ENCODE measurements around the gene TMUB1.

TMUB1 gene

DNA sequence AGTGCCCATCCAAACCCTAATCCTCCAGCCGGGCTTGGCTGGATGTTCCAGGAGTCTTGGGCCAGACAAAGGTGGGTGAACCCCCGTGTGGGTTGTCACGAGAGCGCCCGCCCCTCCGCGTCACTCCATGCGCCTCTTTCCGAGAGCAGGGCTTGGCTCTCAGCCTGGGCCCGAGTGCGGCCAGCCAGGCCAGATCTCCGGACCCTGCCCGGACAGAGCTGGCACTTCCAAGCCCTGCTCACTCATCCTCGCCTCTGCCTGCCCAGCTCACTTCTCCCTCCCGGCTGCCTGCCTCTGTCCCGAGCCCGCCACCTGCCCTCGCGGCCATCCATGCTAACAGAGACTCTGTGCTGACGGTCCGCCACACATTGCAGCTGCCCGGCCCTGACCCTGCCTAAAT, 37.6 kb upstream of the TMUB1 start:
- no peak for DNase-seq

DNA sequence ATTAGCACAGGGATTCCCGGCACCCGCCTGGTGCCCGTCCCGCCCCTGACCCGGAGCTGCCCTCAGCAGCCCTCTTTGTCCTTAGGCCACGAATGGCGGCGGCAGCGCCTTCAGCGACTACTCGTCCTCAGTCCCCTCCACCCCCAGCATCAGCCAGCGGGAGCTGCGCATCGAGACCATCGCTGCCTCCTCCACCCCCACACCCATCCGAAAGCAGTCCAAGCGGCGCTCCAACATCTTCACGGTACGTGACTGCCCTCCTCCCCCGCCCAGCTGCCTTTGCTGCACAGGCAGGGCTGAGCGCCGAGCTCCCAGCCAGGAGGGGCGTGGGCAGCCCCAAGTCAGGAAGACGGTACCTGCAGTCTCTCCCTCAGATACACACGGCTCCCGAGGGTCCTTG, 36.6 kb upstream of the TMUB1 start:
- DNase-seq = no peak

DNA sequence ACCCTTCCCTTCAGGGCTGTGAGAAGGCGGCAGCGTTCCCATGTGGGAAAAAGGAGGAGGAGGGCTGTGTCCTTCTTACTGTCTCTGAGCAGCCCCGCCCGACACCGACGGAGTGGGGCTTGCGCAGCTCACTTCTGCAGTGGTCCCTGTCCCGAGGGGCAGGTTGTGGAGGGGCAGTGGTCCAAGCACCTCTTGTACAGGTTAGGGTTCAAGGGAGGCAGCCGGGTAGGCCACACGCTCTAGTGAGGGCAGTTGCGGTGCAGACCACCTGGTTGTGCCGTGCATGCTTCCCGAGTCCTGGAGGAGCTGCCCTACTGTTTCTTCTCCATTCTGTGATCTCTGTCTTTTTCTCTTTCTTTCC, 35.7 kb upstream of the TMUB1 start:
- DNase-seq = no peak

DNA sequence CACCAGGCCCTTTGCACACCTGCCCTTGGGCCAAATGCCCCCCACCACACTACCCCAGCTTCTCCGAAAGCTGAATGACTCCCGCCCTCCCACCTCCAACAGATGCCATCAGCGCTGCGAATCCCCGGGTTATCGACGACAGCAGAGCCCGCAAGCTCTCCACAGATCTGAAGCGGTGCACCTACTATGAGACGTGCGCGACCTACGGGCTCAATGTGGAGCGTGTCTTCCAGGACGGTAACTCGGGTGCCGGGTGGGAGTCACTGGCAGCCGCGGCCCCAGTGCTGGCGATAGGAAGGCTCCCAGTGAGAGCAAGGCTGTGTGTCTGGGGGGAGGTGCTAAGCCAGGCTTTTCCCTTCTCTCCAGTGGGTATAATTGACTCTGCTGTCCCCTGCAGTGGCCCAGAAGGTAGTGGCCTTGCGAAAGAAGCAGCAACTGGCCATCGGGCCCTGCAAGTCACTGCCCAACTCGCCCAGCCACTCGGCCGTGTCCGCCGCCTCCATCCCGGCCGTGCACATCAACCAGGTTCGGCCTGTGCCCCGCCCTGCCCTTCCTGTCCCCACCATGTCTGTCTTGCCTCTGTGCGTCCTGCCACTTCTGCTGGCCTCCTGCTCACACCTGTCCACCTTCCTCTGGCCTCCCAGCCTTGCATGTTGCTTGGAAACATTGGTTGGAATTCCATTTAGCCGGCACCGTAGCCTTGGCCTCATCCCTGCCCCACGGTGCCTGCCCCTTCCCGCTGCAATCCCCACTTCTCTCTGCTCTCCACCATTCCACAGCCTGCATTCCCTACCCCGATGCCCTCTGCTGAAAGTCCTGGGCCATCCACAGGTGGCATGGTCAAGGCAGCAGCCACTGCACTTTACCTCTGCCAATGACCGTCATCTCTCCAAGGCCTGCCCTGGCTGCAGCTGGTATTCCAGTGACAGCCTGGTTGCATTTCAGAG, 35.1 kb upstream of the TMUB1 start:
- DNase-seq = no peak

DNA sequence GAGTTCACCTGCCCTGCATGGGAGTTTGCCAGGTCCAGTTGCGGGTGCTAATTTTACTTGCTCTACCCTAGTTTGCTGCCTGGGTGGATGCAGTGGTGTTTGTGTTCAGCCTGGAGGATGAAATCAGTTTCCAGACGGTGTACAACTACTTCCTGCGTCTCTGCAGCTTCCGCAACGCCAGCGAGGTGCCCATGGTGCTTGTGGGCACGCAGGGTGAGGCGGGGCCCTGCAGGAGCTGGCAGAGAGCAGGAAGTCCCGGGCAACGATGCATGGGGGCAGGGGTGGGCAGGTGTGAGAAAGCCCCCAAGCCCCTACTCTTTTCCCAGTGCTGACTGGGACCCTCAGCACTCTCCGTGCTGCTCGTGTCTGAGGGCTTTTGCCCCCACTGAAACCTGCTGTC, 34.3 kb upstream of the TMUB1 start:
- no peak for DNase-seq

DNA sequence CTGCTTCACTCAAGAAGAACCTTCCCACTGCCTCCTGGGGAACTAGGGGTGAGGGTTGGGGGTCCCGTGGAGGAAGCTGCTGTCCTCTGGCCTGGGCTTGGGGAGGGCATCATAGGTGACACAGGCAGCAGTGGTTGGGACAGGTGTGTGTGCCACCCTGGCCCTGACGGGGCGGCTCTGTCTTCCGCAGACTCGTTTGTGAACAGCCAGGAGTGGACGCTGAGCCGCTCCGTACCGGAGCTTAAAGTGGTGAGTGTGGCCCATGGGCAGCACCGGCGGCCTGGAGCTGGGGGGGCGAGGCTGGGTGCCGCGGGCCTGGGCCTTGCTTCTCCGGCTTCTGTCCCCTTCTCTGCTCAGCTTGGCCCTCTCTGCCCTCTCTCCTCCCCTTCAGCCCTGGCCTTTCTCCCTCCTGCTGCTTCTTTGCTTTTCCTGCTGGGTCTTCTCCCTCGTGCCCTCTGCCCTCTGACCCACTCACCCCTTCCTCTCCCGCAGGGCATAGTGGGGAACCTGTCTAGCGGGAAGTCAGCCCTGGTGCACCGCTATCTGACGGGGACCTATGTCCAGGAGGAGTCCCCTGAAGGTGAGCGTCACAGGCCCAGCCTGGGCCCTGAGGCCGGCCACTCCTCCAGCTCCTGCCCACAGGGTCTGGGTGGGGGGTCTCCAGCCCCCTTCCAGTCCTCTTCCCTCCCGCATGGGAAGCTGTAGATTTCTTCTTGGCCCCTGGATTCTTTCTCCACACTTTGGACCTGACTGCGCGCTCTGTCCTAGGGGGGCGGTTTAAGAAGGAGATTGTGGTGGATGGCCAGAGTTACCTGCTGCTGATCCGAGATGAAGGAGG, 33.5 kb upstream of the TMUB1 start:
- DNase-seq = no peak

DNA sequence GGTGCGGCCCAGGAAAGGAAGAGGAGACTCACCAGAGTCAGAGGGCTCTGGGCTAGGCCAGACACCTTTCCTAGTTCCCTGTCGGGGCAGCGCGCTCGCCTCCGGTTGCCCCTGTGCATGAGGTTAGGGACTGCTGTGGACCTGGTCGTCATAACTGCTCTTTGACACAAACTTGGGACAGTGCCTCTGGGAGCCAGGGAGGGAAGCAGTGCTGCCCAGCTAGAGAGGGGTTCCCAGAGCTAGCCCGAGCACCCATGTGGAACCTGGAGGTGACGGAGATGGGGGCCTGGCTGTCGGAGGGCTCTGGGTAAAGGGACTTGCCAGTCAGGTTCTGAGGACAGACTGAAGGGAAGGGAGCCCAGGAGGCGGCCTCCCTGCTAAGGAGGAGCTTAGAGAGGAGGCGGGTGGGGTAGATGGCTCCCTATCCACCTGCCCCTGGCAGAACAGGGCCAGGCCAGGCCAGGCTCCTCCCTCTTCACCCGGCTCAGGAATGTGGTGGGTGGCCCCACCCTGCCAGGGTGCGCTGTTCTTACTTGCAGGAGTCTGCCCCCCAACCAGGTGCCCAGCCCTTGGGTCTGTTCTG, 32.6 kb upstream of the TMUB1 start:
- DNase-seq = no peak

DNA sequence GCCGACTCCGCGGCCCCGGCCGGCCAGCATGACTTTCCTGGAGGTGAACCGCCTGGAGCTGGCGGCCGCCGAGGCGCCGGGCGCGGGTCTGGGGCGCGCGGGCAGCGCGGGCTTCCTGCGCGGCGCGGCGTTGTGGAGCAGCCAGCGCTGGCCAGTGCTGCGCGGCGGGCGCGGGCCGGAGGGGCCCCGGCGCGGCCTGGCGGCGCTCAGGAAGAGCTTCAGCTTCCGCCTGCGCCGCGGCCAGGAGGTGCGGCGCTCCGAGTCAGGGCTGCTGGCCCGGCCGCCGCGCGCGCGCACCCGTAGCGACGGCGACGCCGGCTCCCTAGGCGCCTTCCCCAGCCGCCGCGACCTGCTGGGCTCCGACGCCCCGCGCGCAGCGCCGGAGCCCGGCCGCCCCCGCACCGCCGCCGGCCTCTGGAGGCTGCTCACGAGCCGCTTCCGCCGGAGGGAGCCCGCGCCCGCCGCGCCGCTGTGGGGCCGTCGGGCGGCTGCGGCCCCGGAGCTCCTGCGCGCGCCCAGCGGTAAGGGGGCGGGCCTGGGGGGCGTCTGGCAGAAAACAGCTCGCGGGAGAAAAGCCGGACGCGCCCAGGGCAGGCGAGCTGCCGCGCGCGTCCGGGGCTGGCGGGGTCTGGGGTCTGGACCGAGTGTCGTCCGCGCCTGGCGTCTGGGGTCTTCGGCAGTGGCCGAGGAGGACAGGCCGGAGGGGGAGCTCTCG, 32.0 kb upstream of the TMUB1 start:
- no peak for DNase-seq

DNA sequence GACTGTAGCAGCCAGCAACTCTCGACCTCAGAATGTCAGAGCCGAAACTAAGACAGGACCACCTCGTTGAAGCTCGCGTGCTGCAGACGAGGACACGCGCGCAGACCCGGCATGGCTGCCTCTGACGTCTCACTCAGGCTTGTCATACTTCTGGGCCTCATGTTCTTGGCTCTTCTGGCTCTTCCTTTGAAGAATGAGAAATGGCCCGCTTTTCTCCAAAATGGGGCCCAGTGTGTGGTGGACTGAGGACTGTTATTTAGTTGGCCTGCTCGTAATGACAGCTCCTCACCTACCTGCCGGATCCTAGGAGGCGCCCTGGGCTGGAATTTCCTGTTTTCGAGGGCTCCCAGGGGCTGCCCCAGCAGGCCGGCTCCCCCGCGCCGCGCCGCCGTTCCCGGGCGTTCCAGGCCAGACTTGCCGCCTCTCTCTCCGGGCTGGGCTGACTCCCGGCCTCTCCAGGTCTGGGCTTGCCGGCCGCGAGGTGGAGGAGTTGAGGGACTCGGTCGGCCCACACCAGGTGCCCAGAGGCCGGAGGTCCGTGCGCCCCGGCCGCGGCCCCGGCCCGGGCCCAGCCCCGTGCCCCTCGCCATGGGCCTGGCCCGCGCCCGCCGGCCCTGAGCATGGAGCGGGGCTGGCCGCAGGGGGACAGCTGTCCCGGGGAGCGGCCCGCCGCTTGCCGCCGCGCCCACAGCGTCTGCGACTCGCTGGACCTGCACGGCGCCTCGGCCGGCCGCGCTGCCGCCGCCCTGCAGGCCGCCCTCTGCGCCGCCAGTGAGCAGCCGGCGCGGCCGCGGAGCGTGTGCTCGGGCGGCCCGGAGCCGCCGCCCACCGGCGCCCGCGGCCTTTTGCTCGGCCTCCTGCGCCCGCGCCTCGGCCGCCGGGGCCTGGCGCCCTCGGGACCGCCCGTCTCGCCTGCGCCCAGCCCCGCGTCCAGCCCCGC, 31.1 kb upstream of the TMUB1 start:
- no peak for DNase-seq

DNA sequence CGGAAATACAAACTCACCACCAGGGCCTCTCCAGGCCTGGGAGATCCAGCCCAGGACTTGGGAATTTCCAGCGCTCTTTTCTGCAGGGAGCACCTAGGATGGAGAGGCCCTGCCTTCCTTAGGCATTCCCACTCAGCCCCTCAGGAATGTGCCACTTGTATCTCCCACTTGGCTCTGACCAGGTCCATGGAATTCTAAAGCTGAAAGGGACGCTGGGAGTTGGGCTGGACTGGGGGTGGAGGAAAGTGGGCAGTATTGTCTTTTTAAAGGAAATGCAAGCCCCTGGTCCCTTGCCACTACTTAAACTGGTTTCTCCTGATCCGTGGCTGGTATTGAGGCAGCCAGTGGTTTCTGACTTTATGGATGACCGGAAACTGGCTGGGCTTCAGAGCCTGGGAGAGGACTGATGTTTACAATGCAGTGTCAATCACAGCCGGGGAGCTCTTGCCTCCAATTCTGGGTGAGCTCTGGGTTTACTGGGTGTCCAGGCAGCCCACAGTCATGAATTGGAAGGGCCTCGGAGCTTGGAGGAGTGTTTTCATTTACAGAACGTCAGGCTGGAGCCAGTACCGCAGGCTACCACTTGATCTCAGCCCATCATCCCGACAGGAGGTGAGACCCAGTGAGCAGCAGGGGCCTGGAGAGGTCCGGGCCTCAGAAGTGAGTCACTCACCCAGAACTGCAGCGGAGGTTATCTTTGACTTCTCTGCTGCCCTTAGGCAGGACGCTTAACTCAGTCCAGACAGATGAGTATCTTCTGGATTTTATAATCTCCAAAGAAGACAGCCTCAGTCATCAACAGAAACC, 30.3 kb upstream of the TMUB1 start:
- no peak for DNase-seq

DNA sequence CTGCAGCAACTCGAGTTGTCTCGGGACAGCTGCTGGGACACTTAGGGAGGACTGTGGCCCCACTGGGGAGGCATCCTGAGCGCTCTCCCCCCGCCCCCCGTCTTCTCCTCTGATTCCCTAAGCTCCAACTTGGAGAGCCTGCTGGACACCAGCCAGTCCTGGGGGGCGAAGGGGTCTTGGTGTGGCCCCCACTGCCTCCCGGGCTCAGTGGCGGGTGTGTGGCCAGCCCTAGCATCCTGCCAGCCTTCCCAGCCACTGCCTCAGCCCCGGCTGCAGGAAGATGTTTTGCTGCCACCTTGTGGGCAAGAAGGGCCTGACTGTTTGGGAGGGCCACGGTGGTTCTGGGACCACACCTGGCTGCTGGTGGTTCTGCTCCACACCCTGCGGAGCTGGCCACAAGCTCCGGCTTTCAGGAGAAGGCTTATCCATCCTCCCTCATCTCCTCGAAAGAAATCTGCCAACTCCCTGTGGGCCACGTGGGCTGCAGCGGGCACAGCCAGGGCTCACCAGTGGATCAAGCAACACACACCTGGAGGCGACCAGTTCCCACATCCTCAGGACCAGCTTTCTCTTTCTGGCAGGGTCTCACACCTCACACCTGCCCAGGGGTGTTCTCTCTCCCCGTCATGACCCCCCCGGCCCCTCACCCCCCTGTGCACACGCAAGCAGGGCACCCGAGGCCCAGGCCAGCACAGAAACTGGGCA, 27.8 kb upstream of the TMUB1 start:
- DNase-seq = no peak

DNA sequence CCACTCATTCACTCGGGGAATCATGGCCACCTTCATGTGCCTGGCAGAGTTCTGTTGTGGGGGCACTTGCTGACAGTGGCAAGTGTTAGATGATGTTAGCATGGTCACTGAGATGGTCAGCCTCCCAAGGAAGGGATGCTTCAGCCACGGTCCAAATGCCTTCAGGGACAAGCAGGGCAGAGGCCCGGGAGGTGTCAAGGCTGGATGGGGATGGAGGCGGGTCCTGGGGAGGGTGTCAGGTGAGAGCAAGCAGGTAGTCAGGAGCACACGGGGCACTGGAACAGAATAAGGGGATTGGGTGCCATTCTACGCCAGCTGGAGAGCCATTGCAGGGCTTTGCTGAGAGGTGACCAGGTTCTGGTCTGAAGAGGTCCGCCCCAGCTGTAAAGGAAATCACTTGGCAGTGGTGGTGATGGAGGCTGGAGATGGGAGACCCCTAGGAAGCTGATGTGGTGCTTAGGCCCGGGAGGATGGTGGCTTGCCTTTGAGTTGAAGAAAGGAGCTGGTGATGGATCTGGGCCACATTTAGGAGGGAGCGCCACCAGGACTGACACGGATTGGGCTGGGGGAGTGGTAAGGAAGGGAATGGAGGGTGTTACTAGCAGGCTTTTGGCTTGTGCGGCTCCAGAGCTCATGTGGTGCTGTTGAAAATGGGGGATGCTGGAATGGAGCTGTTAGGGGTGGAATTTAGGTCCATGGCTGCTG, 27.1 kb upstream of the TMUB1 start:
- no peak for DNase-seq

DNA sequence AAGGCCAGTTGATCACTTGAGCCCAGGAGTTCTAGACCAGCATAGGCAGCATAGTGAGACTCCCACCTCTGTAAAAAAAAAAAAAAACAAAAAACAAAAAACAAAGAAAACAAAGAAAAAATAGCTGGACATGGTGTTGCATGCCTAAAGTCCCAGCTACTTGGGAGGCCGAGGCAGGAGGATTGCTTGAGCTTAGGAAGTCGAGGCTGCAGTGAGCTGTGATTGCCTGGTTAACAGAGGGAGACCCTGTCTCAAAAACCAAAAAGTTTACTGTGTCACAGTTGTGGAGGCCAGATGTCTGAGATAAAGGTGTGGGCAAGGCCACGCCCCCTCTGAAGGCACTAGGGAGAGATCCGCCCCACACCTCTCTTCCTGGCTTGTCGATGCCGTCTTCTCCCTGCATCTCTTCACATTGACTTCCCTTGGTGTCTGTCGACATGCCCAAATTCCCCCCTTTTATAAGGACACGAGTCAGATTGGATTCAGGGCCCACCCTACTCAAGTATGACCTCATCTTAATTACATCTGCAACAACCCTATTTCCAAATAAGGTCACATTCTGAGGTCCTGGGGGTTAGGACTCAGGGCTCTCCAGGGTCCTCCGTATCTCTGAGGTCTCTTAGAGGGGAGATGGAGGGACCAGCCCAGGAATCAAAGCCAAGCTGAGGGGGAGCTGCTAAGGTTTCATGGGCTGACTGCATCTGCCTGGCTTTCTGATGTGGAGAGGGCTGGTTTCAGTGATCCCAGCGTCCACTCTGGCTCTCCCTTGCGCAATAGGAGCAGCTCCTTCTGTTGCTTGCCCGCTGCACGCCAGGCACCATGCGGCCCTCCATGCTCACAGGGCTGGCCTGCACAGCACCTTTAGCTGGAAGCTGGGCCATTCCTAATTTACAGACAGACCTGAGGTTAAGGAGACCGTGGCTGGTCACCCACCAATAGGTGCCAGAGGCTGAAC, 26.1 kb upstream of the TMUB1 start:
- no peak for DNase-seq

DNA sequence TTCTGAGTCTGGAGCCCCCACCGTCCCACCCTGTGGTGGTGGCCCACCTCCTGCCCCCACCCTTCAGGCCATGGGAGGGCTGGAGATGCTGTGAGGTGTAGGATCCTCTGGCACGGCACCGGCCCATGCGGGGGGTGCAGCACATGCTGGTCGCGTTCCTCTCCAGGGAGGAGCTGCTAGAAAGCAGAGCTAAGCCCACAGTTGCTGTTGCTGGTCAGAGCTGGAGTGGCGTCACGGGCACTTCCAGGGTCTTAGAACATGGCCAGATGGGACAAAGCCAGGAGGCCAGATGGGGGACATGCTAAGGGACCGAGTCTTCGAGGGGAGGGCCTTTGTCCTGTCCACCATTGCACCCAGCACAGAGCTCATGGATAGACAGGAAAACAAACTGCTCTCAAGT, 24.6 kb upstream of the TMUB1 start:
- DNase-seq = no peak

DNA sequence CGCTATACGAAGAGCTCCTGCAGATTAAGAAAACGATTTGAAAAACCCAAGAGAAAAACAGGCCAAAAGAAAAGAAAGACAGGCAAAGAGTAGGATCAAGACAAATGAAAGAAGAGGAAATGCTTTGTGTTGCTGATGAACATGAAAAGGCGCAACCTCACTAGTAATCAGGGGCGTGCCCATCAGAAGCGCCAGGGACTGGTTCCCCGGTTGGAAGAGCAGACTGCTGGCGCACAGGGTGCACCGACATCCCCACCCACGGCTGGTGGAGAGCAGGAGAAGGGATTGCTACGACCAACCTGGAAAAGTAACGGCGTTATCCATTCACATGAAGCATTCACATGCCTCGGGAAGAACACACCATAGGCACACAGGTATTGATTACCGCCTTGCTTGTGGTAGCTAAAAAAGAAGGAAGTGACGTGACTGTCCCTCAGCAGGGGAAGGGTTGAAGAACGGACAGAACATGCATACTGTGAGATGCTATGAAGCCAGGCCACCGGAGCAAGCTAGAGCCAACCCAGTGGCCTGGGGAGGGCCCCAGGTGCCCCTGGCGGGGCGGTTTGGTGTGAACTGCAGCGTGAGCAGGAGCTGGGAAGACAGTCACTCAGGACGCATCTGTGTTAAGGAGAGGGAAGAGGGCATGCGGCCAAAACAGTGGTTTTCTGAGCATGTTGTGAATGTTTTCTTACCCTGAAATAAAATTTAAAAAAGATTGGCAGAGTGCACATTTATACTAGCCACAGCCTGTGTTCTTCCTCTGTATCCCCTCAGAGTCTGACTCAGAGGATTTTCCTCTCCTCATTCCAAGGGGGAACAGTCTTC, 21.3 kb upstream of the TMUB1 start:
- no peak for DNase-seq

DNA sequence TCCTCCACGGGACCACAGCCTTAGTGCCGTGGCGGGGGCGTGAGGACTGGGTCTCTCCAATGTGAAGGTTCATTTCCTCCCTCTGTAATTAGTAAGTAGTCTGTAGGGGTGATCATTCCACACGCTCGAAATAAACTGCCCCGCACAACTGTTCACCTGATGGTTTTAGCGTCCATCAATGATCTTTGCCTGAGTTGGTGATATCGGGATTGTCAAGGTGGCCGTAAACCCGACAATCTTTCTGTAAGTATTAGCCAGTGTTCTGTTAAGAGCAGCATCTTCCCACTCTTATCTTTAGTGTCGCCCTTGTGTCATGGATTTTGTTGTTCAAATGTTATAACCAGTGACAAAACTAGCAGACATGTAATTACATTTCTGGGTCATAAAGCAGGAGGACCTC, 20.7 kb upstream of the TMUB1 start:
- DNase-seq = no peak

DNA sequence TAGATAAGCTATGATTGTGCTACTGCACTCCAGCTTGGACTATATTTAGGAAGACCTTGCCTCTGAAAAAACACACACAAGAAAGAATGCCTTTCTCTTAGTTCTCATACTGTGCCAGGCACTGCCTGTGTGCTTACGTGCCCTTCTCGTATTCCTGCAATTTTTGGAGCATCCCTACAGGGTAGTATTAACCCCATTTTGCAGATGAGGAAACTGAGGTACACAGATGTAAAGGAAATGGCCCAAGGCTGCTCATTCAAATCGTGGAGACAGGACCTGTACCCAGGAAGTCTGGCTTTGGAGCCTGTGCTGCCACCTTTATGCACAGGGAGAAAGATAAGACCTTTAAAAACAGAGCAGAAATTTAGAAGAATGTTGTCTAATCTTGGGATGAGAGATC, 19.7 kb upstream of the TMUB1 start:
- no peak for DNase-seq
